Raji (cell line): ENCODE measurements around the gene SERPINB1.

Experiments
- POLR2A ChIP-seq: IDR thresholded peaks from 2 replicates; pipeline ENCODE4 v1.6.1; 2011; ENCODE audit warnings: low read depth, low read length, control low read depth; ENCODE audit not compliant: insufficient read depth

SERPINB1 gene

DNA sequence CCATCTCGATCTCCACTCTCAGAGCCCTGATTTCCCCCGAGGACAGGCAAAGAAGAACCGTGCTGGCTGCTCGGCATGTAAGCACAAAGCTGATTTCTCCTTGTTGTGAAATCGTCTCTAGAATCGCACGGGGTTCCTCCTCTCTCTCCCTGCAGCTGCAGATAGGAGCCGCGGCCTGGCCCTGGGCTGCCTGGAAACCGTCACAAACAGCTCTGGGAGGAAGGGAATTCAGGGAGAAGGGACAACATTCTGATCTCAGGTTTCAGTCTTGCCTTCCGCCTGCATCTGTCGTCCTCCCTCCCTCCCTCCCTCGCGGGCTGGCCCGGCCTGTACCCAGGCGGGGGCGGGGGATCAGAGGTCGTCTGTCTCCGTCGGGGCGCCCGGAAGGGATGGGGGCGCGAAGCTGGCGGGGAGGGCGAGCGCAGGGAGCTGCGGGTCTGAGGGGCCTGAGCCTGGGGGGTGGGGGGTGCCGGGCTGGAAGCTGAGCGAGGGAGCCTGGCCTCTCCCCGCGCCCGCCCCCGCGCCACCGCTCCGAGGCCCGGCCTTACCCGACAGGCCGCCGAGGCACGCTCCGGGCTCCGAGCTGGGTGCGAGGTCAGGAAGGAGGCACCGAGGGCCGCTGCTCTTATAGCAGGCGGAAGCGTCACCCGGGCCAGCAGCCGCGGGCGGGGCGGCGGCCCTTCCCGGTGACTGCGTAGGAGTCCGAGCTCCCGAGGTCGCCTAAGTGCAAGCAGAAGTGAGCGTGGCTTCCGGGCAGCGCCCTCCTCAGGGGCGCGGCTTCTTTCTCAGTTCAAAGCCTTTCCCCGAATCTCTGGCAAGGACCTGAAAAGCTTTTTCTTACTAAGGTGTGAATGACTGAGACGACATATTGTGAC is at the start of gene SERPINB1:
Gene SERPINB1 (minus strand): TSS at position 600 of the 875 bp plus-strand sequence. CDS start 1,277 bp downstream, outside the sequence.
- TF ChIP-seq POLR2A: no peak

DNA sequence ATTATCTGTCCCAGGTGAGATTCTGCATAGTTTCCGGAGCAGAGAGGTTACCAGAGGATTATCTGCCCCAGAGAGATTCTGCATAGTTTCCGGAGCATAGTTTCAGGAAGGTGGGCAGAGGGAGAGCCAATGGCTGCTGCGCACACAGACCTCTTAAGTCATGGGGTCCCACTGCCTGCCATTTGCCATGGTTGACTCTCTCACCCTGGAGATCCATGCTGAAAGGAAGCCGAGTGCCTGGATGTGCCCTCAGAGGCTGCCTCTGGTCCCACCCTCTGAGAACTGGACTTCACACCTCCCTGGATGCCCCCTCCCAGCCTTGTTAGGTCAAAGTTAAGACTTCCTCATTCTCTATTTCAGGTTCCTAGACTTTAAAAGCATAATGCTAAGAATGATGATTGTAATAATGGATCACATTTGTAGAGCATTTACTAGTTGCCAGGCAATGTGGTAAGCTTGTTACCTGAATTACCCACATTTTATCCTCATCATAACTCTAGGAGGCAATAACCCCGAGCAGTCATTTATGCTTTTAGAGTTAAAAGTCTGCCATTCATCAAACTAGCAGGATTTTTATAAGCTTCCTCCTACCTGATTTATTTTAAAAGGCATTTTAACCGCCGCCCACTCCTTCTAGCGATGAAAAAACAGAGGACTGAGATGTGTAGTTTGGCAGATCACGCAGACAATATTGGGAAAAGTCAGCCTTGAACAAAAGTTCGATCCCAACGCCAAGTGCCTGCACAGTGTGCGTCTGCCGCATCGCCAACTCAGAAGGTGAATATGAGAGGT is 49.5 kb upstream of the SERPINB1 start:
- no peak for TF ChIP-seq POLR2A

DNA sequence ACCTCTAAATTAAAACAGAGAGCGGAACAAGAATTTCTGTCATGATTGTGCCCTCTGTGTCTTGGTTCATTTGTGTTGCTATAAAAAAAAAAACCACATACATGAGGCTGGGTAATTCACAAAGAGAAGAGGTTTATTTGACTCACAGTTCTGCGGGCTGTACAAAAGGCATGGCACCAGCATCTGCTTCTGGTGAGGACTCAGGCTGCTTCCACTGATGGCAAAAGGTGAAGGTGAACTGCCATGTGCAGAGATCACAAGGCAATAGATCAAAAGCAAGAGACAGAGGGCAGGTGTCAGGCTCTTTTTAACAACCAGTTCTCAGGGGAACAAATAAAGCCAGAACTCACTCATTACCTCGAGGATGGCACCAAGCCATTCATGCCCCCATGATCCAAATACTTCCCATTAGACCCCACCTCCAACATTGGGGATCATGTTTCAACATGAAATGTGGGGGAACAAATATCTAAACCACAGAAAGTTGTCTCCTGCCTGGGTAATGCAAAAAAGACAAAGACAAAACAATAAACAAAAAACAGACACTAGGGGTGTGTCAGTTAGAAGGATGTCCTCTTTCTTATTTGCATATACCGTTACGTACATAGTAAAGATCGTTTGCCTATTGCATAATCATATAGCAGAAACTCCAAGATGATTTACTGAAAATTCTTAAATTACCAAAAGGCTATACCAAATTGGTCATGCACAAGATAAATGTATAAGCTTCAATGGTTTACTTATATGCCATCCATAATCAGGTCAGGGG is 44.5 kb upstream of the SERPINB1 start:
- TF ChIP-seq POLR2A: no peak

DNA sequence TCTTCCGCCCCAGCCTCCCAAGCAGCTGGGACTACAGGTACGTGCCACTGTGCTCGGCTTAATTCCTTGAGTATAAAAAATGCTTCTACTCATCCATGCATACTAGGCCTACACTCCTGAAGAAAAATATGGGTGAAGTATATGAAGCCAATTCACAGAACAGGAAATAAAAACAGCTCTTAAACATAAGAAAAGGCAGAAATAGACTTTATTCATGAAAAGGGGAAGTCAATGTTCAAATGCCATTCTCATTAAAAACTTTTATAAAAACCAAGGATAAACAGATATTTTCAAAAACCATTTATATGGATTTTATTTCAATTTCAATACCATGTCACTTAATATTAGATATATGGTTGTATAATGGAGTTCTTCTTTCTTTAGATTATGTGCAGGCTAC is 43.1 kb upstream of the SERPINB1 start:
- no peak for TF ChIP-seq POLR2A

DNA sequence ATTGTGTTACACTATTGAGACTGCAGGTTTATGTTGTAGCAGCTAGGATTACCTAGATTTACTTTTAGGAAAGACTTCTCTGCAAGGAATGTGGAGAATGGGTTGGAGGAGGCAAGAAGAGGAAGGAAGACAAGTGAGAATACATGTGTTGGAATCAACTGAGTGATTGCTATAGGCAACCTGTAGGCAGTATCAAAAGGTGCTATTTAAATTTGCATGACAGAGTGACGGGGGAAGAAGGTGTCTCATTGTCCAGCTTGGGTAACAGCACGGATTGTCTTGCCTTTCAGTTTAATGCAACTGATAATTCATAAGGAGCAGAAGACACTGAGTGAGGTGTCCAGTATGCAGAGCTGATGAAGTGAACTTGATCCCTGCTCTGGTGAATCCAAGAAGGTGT is 42.0 kb upstream of the SERPINB1 start:
- no peak for TF ChIP-seq POLR2A

DNA sequence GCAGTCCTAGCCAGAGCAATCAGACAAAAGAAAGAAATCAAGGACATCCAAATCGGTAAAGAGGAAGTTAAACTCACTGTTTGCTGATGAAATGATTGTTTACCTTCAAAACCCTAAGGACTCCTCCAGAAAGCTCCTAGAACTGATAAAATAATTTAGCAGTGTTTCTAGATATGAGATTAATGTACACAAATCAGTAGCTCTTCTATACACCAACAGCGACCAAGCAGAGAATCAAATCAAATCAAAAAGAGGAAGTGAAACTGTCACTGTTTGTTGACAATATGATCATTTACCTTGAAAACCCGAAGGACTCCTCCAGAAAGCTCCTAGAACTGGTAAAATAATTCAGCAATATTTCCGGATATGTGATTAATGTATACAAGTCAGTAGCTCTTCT is 39.8 kb upstream of the SERPINB1 start:
- TF ChIP-seq POLR2A: no peak

DNA sequence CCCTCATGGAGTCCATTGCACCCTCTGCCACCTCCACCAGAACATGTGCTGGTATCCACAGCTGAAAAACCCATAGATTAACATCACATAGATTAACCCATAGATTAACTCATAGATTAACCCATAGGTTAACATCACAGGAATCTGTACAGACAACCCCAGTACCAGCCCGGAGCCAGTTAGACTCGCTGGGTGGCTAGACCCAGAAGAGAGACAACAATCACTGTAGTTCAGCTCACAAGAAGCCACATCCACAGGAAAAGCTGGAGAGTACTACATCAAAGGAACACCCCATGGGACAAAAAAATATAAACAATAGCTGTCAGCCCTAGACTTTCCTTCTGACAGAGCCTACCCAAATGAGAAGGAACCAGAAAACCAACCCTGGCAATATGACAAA is 36.3 kb upstream of the SERPINB1 start:
- no peak for TF ChIP-seq POLR2A

DNA sequence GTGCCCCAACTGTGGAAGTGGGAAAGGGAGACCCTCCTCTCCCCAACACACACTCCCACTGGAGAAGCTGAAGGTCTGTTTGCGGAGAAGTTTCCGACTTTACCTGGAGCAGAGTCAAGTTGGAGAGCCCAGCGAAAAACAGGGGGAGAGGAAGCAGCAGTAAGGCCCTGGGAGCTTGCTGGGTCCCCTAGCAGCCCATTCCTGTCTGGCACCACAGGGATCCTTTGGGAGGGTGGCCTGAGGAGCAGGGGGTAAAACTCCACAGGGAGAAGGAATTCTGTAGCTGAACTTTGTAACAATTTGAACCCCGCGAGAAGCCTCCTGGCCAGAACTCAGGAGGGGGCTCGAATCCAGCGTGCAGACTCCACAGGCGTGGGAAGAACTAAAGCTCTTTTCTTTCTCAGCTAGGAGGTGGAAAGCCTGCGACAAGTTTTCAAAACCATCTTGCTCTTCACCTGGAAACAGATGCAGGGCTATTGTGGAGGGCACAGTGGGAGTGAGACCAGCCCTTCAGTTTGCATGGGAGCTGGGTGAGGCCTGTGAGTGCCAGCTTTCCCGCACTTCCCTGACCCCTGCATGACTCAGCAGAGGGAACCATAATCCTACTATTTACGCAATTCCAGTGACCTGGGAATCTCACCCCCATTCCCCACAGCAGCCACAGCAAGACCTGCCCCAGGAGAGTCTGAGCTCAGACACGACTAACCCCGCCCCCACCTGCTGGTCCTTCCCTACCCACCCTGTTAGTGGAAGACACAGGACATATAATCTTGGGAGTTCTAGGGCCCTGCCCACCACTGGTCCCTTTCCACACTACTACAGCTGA is 35.6 kb upstream of the SERPINB1 start:
- TF ChIP-seq POLR2A: no peak

DNA sequence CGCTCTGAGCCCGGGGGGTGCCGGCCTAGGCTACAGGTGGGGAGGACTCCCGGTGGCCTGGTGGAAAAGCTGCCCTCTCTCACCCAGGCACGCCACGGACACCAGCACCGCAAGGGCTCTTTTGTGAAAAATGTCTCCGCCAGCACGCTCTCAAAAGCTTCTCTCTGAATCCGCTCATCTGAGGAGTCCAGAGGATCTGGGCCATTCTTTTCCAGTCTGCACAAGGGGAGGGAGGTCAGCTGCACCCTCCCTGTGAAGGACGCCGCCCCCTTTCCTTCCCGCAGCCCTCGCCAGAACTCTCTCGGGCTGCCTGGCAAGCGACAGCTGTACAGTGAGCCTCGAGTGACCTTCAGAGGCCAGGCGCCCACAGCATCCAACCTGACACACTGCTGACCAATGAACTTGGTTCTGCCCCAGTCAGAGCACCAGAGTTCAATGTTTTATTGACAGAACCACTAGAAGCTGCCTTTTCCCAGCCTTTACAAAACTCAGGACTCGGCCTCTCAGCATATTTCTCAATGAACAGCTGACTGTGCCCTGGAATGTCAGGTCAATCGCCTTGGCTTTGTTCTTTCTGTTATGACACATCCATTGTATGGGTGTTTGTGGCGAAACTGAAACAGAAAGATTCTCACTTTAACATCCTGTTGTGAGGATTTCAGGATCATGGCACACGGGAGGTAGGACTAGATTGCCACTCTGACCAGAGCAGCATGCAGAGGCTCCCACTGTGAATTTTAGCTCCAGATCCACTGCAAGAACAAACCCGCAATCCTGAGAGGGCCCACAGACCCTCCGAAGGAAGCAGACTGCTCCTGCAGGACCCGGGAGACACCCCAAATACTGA is 34.8 kb upstream of the SERPINB1 start:
- TF ChIP-seq POLR2A: no peak

DNA sequence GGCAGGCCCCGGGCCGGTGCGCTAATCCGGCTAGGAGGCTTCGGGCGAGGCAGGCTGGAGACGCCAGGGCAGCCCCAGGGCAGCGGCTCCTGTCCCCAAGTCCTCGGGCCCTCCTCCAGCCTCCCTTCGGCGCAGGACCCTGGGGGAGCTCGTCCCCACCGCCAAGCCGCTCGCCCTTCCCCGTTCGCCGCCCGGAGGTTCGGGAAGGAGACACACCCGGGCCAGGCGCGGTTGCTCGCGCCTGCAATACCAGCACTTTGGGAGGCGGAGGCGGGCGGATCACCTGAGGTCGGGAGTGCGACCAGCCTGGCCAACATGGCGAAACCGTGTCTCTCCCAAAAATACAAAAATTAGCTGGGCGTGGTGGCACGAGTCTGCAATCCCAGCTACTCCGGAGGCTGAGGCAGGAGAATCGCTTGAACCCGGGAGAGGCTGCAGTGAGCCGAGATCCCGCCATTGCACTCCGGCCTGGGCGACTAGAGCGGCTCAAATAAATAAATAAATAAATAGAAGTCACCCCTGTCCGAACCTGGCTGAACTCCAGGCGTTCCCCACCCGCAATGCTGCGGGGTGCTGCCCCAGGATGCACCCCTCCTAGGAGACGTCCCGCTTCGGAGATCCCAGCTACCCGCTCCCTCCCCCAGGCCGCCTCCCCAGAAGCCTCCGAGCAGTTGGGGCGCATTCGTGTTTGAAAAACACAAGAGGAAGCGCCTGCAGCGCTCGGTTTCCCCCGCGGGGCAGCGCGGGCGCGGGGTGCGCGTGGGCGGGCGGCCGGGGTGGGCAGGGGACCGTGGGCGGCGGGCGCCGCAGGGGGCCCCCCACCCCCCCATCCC is 33.9 kb upstream of the SERPINB1 start:
- TF ChIP-seq POLR2A: no peak

DNA sequence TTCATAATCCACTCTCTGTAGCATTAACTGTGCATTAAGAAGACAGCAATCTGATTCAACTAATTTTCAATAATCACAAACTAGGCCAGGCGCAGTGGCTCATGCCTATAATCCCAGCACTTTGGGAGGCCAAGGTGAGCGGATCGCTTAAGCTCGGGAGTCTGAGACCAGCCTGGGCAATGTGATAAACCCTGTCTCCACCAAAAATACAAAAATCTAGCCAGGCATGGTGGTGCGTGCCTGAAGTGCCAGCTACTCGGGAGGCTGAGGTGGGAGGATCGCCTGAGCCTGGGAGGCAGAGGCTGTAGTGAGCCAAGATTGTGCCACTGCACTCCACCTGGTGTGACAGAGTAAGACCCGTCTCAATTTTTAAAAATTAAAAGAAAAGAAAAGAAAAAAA is 32.0 kb upstream of the SERPINB1 start:
- TF ChIP-seq POLR2A: no peak

DNA sequence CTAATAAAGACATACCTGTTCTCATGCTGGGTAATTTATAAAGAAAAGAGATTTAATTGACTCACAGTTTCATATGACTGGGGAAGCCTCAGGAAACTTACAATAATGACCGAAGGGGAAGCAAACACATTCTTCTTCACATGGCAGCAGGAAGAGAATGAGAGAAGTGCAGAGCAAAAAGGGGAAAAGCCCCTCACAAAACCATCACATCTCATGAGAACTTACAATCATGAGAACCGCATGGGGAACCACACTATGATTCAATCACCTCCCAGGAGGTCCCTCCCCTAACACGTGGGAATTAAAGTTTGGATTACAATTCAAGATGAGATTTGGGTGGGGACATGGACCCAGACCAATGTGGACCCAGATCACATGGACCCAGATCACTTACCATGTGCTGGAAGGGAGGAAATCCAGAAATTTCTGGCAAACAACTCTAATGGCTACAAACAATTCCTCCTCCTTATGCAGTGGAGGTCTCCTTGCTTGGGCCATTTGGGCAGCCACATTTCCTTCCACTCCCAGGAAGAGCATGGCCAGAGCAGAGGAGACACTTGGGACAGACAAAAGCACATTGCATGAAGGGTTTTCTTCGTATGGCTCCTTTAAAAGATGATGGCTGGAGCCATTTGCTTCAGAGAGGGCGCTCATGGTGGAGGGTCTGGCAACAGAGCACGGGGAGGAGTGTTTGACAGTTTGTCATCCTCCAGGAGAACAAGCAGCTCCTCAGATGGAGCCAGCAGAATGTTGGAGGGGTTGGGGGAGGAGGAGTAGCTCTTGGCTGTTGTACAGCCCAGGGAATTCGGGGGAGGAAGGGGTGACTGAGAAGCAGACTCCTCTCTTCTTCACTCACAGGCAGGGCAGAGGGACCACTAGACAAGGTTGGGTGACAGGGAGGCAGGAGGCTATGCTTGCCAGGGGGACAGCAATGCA is 31.0 kb upstream of the SERPINB1 start:
- TF ChIP-seq POLR2A: no peak
